AG04450 (cell line): ENCODE data around the gene CFAP157. TPM values are rescaled to one million over a fixed set of nuclear protein-coding genes. Genes with fewer than 3 reads are reported as not detected.

Experiments
- CTCF ChIA-PET: fragments of 300-600, 350-600 bp; formaldehyde crosslinking; extraction: SDS; loops from one replicate; lab custom pipeline; 2022; ENCODE audit warnings: antibody characterized with exemption, inconsistent platforms; lab: Charles Lee
- POLR2A ChIA-PET: fragments of 350-600 bp; formaldehyde crosslinking; extraction: SDS; loops from one replicate; lab custom pipeline; 2021; ENCODE audit warnings: antibody characterized with exemption, inconsistent platforms; lab: Yijun Ruan, JAX
- DNase-seq: peaks from one replicate; pipeline ENCODE4 v3.0.0-alpha.2; 2011; ENCODE audit warnings: low read depth, low spot score
- H3K27ac ChIP-seq: one replicate; pipeline ENCODE4 v1.5.1; 2012; ENCODE audit warnings: low read depth, low read length, control low read depth
- H3K27me3 ChIP-seq: one replicate; pipeline ENCODE4 v1.6.0; 2012; ENCODE audit warnings: low read length; ENCODE audit not compliant: control insufficient read depth, insufficient read depth
- H3K4me3 ChIP-seq: 2 replicates; pipeline ENCODE4 v1.5.1; 2011; ENCODE audit warnings: mild to moderate bottlenecking, low read depth, low read length, control low read depth
- H3K9me3 ChIP-seq: 2 replicates; pipeline ENCODE4 v1.5.1; 2012; ENCODE audit warnings: low read length; ENCODE audit not compliant: control insufficient read depth, insufficient read depth
- polyA plus RNA-seq: library from polyadenylated mRNA; depleted of rRNA; stranded (reverse); fragments of >200 nt; gene quantifications from 2 replicates; pipeline ENCODE4 v1.2.3, GENCODE V29; 2011
- TF ChIP-seq, protein P1 (sequence below): IDR thresholded peaks from 2 replicates; pipeline ENCODE4 v1.5.1; 2011; ENCODE audit warnings: low read depth, low read length, control low read depth, inconsistent platforms

The CFAP157 gene
- polyA plus RNA-seq, 1 experiment = not detected

DNA sequence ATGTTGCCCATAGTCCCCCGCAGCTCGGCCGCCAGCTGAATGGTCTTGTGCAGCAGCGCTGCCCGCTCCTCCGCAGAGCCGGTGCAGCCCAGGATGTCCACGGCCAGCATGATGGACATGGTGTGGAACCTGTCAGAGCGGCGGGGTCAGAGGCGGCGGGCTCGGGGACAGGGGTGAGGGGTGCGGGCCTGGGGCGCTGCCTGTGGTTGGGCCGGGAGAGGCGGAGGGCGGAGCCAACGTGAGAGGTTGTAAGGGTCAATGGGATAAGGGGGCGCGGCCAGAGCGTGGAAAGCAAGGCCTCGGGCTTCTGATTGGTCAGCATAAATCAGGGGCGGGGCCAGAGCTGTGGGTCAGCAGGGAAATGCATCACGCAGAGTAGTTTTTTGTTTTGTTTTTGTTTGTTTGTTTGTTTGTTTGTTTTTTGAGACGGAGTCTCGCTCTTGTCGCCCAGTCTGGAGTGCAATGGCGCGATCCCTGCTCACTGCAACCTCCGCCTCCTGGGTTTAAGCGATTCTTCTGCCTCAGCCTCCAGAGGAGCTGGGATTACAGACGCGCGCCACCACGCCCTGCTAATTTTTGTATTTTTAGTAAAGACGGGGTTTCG, 35.1 kb downstream of the CFAP157 start:
- no peak overlapping the region for H3K4me3 ChIP-seq
- ChIA-PET CTCF (interaction anchor here (0.7 kb wide), 1 partner anchor 132 kb away, joined by 5 read pairs; no protein-coding TSS in a partner anchor), POLR2A (interaction anchor here (0.8 kb wide), 1 partner anchor 61 kb away, joined by 3 read pairs; no protein-coding TSS in a partner anchor)
- no peak overlapping the region for H3K27ac ChIP-seq
- no peak for DNase-seq
- H3K27me3 ChIP-seq = peaks cover 6% of the 10 kb centered on the region
- TF ChIP-seq, protein P1, sequence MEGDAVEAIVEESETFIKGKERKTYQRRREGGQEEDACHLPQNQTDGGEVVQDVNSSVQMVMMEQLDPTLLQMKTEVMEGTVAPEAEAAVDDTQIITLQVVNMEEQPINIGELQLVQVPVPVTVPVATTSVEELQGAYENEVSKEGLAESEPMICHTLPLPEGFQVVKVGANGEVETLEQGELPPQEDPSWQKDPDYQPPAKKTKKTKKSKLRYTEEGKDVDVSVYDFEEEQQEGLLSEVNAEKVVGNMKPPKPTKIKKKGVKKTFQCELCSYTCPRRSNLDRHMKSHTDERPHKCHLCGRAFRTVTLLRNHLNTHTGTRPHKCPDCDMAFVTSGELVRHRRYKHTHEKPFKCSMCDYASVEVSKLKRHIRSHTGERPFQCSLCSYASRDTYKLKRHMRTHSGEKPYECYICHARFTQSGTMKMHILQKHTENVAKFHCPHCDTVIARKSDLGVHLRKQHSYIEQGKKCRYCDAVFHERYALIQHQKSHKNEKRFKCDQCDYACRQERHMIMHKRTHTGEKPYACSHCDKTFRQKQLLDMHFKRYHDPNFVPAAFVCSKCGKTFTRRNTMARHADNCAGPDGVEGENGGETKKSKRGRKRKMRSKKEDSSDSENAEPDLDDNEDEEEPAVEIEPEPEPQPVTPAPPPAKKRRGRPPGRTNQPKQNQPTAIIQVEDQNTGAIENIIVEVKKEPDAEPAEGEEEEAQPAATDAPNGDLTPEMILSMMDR = no peak
- H3K9me3 ChIP-seq = no peaks in the 10 kb centered on the region; the same call in 1 of the 2 replicates

DNA sequence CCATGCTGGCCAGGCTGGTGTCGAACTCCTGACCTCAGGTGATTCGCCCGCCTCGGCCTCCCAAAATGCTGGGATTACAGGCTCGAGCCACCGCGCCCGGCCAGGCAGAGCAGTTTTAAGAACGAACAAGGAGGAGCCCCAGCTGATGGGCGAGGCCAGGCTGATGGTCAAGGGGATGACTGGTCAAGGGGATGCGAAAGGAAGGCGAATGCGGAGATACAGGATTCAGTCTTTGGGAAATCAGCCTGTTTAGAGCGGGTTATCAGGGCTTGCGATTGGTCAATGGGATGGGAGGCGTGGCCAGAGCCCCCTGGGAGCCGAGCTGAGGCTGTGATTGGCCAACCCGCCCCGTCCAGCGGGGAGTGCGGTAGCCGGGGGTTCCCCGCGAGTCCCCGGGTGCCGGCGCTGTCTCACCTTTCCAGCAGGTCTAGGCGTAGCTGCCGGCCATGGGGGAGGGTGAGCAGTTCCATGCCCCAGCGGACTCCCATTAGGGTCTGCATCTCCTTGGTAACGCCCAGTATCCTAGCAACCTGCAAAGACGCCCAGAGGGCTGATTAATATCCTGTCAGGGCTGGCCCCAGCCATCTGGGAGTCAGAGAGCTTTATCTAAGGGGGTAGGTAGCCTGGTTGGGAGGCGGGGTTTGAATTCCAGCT, 35.8 kb downstream of the CFAP157 start:
- Histone ChIP-seq H3K9me3 (no peaks in the 10 kb centered on the region; the same call in 1 of the 2 replicates), H3K27me3 (peaks cover 10% of the 10 kb centered on the region), H3K4me3 (peak overlapping the region; percentile 36), H3K27ac (no peak overlapping the region)
- DNase-seq = peak; percentile 23
- TF ChIP-seq, protein P1 = no peak
- ChIA-PET CTCF (interaction anchor here (0.7 to 3.9 kb wide), 3 partner anchors 8 to 131 kb away, joined by 3 to 35 read pairs (median 5); partner anchors contain the start of gene TOR2A), POLR2A (interaction anchor here (0.8 to 1.1 kb wide), 2 partner anchors 37 to 61 kb away, joined by 3 read pairs; no protein-coding TSS in a partner anchor)

DNA sequence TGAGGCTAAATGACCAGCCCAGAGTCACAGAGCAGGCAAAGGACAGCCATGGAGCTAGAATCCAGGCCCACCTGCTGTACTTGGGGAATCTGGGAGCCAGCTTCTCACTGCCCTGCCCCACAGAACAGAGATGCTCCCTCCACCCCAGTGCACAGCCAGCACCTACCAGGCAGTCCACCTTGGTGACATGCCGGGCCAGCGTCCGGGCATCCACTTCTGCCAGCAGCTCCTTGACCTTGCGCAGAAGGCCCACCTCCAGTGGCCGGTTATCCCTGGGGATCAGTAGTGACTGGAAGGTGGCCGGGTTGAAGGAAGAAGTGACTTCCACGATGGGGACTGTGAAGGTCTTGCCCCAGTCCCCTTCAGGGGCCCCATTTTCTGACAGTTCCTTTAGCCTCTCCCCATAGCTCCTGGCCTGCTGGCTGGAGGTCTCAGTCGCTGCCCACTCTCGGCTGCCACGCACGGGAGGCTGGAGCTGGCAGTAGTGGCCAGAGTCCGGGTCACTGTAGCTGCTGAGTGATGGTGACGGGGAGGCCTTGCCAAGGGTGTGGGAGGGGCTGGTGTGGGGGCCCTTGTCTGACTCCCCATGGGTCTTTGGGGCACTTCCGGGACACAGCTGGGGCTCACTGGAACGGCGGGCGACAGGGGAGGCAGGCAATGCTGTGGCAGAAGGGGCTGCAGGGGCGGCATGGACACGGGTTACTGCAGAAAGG, 37.8 kb downstream of the CFAP157 start:
- H3K4me3 ChIP-seq = no peak overlapping the region
- POLR2A ChIA-PET = interaction anchor here (0.6 to 0.7 kb wide), 3 partner anchors 19 to 172 kb away, joined by 3 to 11 read pairs (median 7); no protein-coding TSS in a partner anchor
- peaks cover 21% of the 10 kb centered on the region for H3K27me3 ChIP-seq
- no peak overlapping the region for H3K27ac ChIP-seq
- no peak for DNase-seq
- H3K9me3 ChIP-seq = no peaks in the 10 kb centered on the region; the same call in 1 of the 2 replicates
- TF ChIP-seq, protein P1 = no peak
- CTCF ChIA-PET = interaction anchor here (3.9 kb wide), 1 partner anchor 10 kb away, joined by 35 read pairs; the partner anchor contains the start of gene TOR2A

DNA sequence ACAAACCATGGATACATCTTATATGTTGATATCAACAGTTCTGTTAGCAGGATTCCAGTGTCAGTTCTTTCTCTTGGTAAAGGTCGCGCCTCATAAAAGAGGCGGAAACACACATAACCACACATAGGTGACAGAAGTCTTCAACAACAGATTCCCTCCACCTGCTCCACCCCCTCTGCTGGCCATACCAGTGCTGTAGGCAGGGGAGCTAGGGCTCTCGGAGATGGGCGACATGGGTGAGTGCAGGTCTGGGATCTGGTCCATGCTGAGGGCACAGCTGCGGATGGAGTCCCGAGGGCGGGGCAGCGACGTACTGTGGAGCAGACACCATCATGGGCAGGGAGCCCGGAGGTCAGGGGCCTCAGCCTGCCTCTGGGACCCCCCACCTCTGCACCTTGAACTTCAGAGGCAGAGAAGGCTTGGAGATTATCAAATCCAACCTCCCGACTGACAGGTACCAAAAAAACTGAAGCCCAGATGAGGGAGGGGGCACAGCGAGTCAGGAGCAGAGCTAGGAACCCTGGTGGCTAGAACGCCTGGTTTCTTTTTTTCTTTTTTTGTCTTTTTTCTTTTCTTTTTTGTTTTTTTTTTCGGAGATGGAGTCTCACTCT, 40.3 kb downstream of the CFAP157 start:
- no peak for DNase-seq
- no peak overlapping the region for H3K4me3 ChIP-seq
- POLR2A ChIA-PET = no interaction called here
- CTCF ChIA-PET = interaction anchor here (1.2 kb wide), 1 partner anchor 12 kb away, joined by 6 read pairs; the partner anchor contains the start of gene TOR2A
- TF ChIP-seq, protein P1 = no peak
- H3K27ac ChIP-seq = no peak overlapping the region
- peaks cover 27% of the 10 kb centered on the region for H3K27me3 ChIP-seq
- H3K9me3 ChIP-seq = no peaks in the 10 kb centered on the region; the same call in 1 of the 2 replicates
